IMR-90 (cell line): ENCODE data around the gene NOX1. TPM values are rescaled to one million over a fixed set of nuclear protein-coding genes. Genes with fewer than 3 reads are reported as not detected.

Experiments used
- ATAC-seq: fragments of 200-7000 bp; cut with Tn5 transposase; 2 replicates; pipeline ENCODE4 v1.9.1; 2020; ENCODE audit warnings: low read depth, mild to moderate bottlenecking, moderate library complexity
- BruUV-seq: library from RNA; stranded (reverse); fragments of 400-500 nt; replicated peaks from 2 replicates; lab custom pipeline; 2021; lab: Mats Ljungman, UMichigan
- CTCF ChIA-PET: fragments of 300-600 bp; formaldehyde crosslinking; extraction: SDS; loops from one replicate; lab custom pipeline; 2021; ENCODE audit warnings: antibody characterized with exemption; lab: Yijun Ruan, JAX
- POLR2A ChIA-PET: fragments of 300-600 bp; sonication (Branson Sonifier 250); formaldehyde crosslinking; loops from one replicate; lab custom pipeline; 2022; ENCODE audit warnings: antibody characterized with exemption; ENCODE audit not compliant: unreplicated experiment; lab: Charles Lee
- DNase-seq: peaks from one replicate; pipeline ENCODE4 v3.0.0; 2013
- H2AFZ ChIP-seq: replicated peaks from 2 replicates; pipeline ENCODE3; 2013; ENCODE audit warnings: low read length, mild to moderate bottlenecking; ENCODE audit not compliant: poor library complexity
- H2AK5ac ChIP-seq: 2 replicates; pipeline ENCODE4 v1.6.1; 2013; ENCODE audit warnings: low read depth, low read length, inconsistent platforms
- H2AK9ac ChIP-seq: replicated peaks from 2 replicates; pipeline ENCODE3; 2013; ENCODE audit warnings: mild to moderate bottlenecking, low read depth, low read length, moderate library complexity; ENCODE audit not compliant: poor library complexity
- H2BK120ac ChIP-seq: 2 replicates; pipeline ENCODE4 v1.6.1; 2013; ENCODE audit warnings: low read depth, low read length, inconsistent platforms
- H2BK15ac ChIP-seq: 3 replicates; pipeline ENCODE4 v1.6.1; 2013; ENCODE audit warnings: low read depth, low read length, inconsistent platforms
- H2BK20ac ChIP-seq: 2 replicates; pipeline ENCODE4 v1.6.1; 2013; ENCODE audit warnings: low read depth, mild to moderate bottlenecking, inconsistent platforms, low read length, moderate library complexity
- H2BK5ac ChIP-seq: 2 replicates; pipeline ENCODE4 v1.6.1; 2013; ENCODE audit warnings: mild to moderate bottlenecking, low read depth, low read length, inconsistent platforms; ENCODE audit not compliant: poor library complexity, severe bottlenecking
- H3K14ac ChIP-seq: replicated peaks from 2 replicates; pipeline ENCODE4 v1.6.1; 2013; ENCODE audit warnings: low read depth, low read length, inconsistent platforms
- H3K18ac ChIP-seq: 2 replicates; pipeline ENCODE4 v1.6.1; 2013; ENCODE audit warnings: low read depth, low read length, control low read depth
- H3K23ac ChIP-seq: 2 replicates; pipeline ENCODE4 v1.6.1; 2013; ENCODE audit warnings: low read depth, low read length, inconsistent platforms
- H3K27ac ChIP-seq: 2 replicates; pipeline ENCODE4 v1.5.1; 2013; ENCODE audit warnings: mild to moderate bottlenecking, control low read depth, low read length; ENCODE audit not compliant: insufficient read depth
- H3K27me3 ChIP-seq: 2 replicates; pipeline ENCODE4 v1.6.1; 2013; ENCODE audit warnings: low read length; ENCODE audit not compliant: control insufficient read depth, insufficient read depth
- H3K36me3 ChIP-seq: 2 replicates; pipeline ENCODE4 v1.6.1; 2013; ENCODE audit warnings: low read length, mixed read lengths; ENCODE audit not compliant: control insufficient read depth, insufficient read depth
- H3K4ac ChIP-seq: 2 replicates; pipeline ENCODE4 v1.6.1; 2013; ENCODE audit warnings: low read depth, low read length, inconsistent platforms
- H3K4me1 ChIP-seq: 2 replicates; pipeline ENCODE4 v1.6.1; 2013; ENCODE audit warnings: low read length, mixed read lengths; ENCODE audit not compliant: control insufficient read depth, insufficient read depth
- H3K4me2 ChIP-seq: 2 replicates; pipeline ENCODE4 v1.6.1; 2013; ENCODE audit warnings: low read depth, mild to moderate bottlenecking, control low read depth, low read length, moderate library complexity
- H3K4me3 ChIP-seq: 2 replicates; pipeline ENCODE4 v1.5.1; 2013; ENCODE audit warnings: low read depth, mild to moderate bottlenecking, control low read depth, low read length, moderate library complexity; ENCODE audit not compliant: insufficient read depth
- H3K56ac ChIP-seq: 2 replicates; pipeline ENCODE4 v1.6.1; 2013; ENCODE audit warnings: low read length, inconsistent platforms; ENCODE audit not compliant: insufficient read depth; ENCODE audit errors: extremely low read depth
- H3K79me1 ChIP-seq, 2 experiments: 2 replicates each; pipeline ENCODE4 v1.6.1; 2013; ENCODE audit warnings: low read length in 2 of 2, inconsistent platforms in 1 of 2, low read depth in 1 of 2
- H3K9ac ChIP-seq: 2 replicates; pipeline ENCODE4 v1.6.1; 2013; ENCODE audit warnings: low read depth, low read length, control low read depth
- H3K9me1 ChIP-seq: 2 replicates; pipeline ENCODE4 v1.6.1; 2013; ENCODE audit warnings: low read length, inconsistent platforms; ENCODE audit not compliant: insufficient read depth
- H3K9me3 ChIP-seq: 2 replicates; pipeline ENCODE4 v1.6.1; 2013; ENCODE audit warnings: low read length; ENCODE audit not compliant: control insufficient read depth, insufficient read depth
- H4K20me1 ChIP-seq: 2 replicates; pipeline ENCODE4 v1.6.1; 2013; ENCODE audit warnings: low read length, inconsistent platforms; ENCODE audit not compliant: insufficient read depth
- H4K5ac ChIP-seq: 2 replicates; pipeline ENCODE4 v1.6.1; 2013; ENCODE audit warnings: mild to moderate bottlenecking, low read depth, low read length, control low read depth
- H4K8ac ChIP-seq, 2 experiments: 2 replicates each; pipeline ENCODE4 v1.6.1; 2013; ENCODE audit warnings: low read depth in 2 of 2, low read length in 2 of 2, control low read depth in 1 of 2, inconsistent platforms in 1 of 2
- H4K91ac ChIP-seq: 2 replicates; pipeline ENCODE4 v1.6.1; 2013; ENCODE audit warnings: low read depth, low read length, inconsistent platforms; ENCODE audit not compliant: insufficient read depth
- BHLHE40 ChIP-seq: fragments of 150-350 bp; IDR thresholded peaks from 2 replicates; pipeline ENCODE4 v1.6.1; 2016; ENCODE audit warnings: mild to moderate bottlenecking, low read depth, low read length
- CEBPB ChIP-seq: IDR thresholded peaks from 2 replicates; pipeline ENCODE4 v1.6.1; 2012; ENCODE audit warnings: low read depth, low read length, improper control_type of control experiment
- CHD1 ChIP-seq: IDR thresholded peaks from 2 replicates; pipeline ENCODE4 v1.6.1; 2012; ENCODE audit warnings: low read depth, low read length, improper control_type of control experiment
- FOS ChIP-seq: fragments of 150-350 bp; IDR thresholded peaks from 2 replicates; pipeline ENCODE4 v1.6.1; 2016; ENCODE audit warnings: low read depth, low read length
- MAFK ChIP-seq: IDR thresholded peaks from 2 replicates; pipeline ENCODE4 v1.6.1; 2012; ENCODE audit warnings: low read depth, low read length, improper control_type of control experiment
- MAZ ChIP-seq: IDR thresholded peaks from 2 replicates; pipeline ENCODE4 v1.6.1; 2012; ENCODE audit warnings: low read depth, mild to moderate bottlenecking, low read length, improper control_type of control experiment, moderate library complexity, borderline replicate concordance
- MXI1 ChIP-seq: IDR thresholded peaks from 2 replicates; pipeline ENCODE4 v1.6.1; 2012; ENCODE audit warnings: low read depth, mild to moderate bottlenecking, low read length, moderate library complexity, borderline replicate concordance
- NFE2L2 ChIP-seq: fragments of 150-350 bp; IDR thresholded peaks from 2 replicates; pipeline ENCODE4 v1.6.1; 2016; ENCODE audit warnings: low read depth, mild to moderate bottlenecking, low read length
- POLR2A ChIP-seq: IDR thresholded peaks from 2 replicates; pipeline ENCODE4 v1.6.1; 2012; ENCODE audit warnings: mild to moderate bottlenecking, low read depth, low read length
- RAD21 ChIP-seq: IDR thresholded peaks from 2 replicates; pipeline ENCODE4 v1.6.1; 2012; ENCODE audit warnings: low read length, improper control_type of control experiment
- RCOR1 ChIP-seq: IDR thresholded peaks from 2 replicates; pipeline ENCODE4 v1.6.1; 2012; ENCODE audit warnings: mild to moderate bottlenecking, low read length, improper control_type of control experiment; ENCODE audit not compliant: insufficient replicate concordance
- RFX5 ChIP-seq: IDR thresholded peaks from 2 replicates; pipeline ENCODE4 v1.8.0; 2012; ENCODE audit warnings: low read depth, mild to moderate bottlenecking, low read length, moderate library complexity
- SMC3 ChIP-seq: fragments of 150-350 bp; IDR thresholded peaks from 2 replicates; pipeline ENCODE4 v1.6.1; 2016; ENCODE audit warnings: low read depth, mild to moderate bottlenecking, antibody characterized with exemption, low read length, moderate library complexity
- WGBS, 2 experiments: methylation state at CpG; one replicate each; pipeline versions ENCODE4 v1.1.5 to v1.1.7; 2013; ENCODE audit warnings: missing lambda C conversion rate in 2 of 2; ENCODE audit not compliant: insufficient read length in 1 of 2; ENCODE audit errors: extremely low coverage in 2 of 2; 5-methylcytosine and 5-hydroxymethylcytosine counted together
- dilution Hi-C: fragments of 300-500 bp; cut with HindIII; formaldehyde crosslinking; loops from one replicate; pipeline ENCODE4 v1.14.3; 2018; ENCODE audit warnings: low sequenced_read_pairs; ENCODE audit not compliant: unreplicated experiment
- in situ Hi-C: fragments of 300-500 bp; cut with MboI; formaldehyde crosslinking; loops from 3 replicates; pipeline ENCODE4 v1.14.3; 2019; ENCODE audit warnings: low sequenced_read_pairs, inconsistent platforms, mixed read lengths
- intact Hi-C: fragments of 100-400 bp; cut with micrococcal nuclease; formaldehyde crosslinking; loops from 2 replicates; pipeline ENCODE4 v1.10.0; 2022
- polyA plus RNA-seq, 3 experiments: library from polyadenylated mRNA; depleted of rRNA; stranded (reverse); fragments of >200 nt; gene quantifications; 2 replicates each; pipeline ENCODE4 v1.2.3, GENCODE V29; 2012; ENCODE audit warnings: low replicate concordance in 1 of 3
- total RNA-seq: library from RNA; depleted of rRNA; stranded (reverse); fragments of >200 nt; gene quantifications from 2 replicates; pipeline ENCODE4 v1.2.3, GENCODE V29; 2012
- TF ChIP-seq, protein P1 (sequence below): fragments of 150-350 bp; IDR thresholded peaks from 2 replicates; pipeline ENCODE4 v1.6.1; 2017; ENCODE audit warnings: mild to moderate bottlenecking, antibody characterized with exemption, low read length, low read depth
- TF ChIP-seq, protein P2 (sequence below): conservative IDR thresholded peaks from 2 replicates; pipeline ENCODE4 v1.5.1; 2012; ENCODE audit warnings: mild to moderate bottlenecking, low read depth, low read length, improper control_type of control experiment
- TF ChIP-seq, protein P3 (sequence below): fragments of 150-350 bp; IDR thresholded peaks from 2 replicates; pipeline ENCODE4 v1.6.1; 2016; ENCODE audit warnings: low read depth, mild to moderate bottlenecking, low read length, moderate library complexity, borderline replicate concordance

Gene NOX1
- total and polyA plus RNA-seq, 2 of the 4 experiments (the other 2 are of a cell fraction): not detected

GRCh38 chrX:100804780-100805179, 69.4 kb downstream of the NOX1 start:
- dilution Hi-C loops (no loop called here), intact Hi-C loops (no loop called here), in situ Hi-C loops (no loop called here)
- ChIA-PET CTCF (no interaction called here), POLR2A (no interaction called here)
- TF ChIP-seq FOS: no peak
- TF ChIP-seq MXI1: no peak
- no peak for TF ChIP-seq SMC3
- TF ChIP-seq MAFK: no peak
- no peak for TF ChIP-seq POLR2A
- TF ChIP-seq BHLHE40: no peak
- TF ChIP-seq NFE2L2: no peak
- TF ChIP-seq RAD21: no peak
- no peak for TF ChIP-seq RCOR1
- no peak for TF ChIP-seq CHD1
- no peak for TF ChIP-seq MAZ
- no peak for TF ChIP-seq CEBPB
- TF ChIP-seq, protein P1, sequence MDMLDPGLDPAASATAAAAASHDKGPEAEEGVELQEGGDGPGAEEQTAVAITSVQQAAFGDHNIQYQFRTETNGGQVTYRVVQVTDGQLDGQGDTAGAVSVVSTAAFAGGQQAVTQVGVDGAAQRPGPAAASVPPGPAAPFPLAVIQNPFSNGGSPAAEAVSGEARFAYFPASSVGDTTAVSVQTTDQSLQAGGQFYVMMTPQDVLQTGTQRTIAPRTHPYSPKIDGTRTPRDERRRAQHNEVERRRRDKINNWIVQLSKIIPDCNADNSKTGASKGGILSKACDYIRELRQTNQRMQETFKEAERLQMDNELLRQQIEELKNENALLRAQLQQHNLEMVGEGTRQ: no peak
- no peak for TF ChIP-seq RFX5
- TF ChIP-seq, protein P2, sequence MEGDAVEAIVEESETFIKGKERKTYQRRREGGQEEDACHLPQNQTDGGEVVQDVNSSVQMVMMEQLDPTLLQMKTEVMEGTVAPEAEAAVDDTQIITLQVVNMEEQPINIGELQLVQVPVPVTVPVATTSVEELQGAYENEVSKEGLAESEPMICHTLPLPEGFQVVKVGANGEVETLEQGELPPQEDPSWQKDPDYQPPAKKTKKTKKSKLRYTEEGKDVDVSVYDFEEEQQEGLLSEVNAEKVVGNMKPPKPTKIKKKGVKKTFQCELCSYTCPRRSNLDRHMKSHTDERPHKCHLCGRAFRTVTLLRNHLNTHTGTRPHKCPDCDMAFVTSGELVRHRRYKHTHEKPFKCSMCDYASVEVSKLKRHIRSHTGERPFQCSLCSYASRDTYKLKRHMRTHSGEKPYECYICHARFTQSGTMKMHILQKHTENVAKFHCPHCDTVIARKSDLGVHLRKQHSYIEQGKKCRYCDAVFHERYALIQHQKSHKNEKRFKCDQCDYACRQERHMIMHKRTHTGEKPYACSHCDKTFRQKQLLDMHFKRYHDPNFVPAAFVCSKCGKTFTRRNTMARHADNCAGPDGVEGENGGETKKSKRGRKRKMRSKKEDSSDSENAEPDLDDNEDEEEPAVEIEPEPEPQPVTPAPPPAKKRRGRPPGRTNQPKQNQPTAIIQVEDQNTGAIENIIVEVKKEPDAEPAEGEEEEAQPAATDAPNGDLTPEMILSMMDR: no peak
- TF ChIP-seq, protein P3, sequence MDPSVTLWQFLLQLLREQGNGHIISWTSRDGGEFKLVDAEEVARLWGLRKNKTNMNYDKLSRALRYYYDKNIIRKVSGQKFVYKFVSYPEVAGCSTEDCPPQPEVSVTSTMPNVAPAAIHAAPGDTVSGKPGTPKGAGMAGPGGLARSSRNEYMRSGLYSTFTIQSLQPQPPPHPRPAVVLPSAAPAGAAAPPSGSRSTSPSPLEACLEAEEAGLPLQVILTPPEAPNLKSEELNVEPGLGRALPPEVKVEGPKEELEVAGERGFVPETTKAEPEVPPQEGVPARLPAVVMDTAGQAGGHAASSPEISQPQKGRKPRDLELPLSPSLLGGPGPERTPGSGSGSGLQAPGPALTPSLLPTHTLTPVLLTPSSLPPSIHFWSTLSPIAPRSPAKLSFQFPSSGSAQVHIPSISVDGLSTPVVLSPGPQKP: no peak
- no peak overlapping the region for H4K8ac ChIP-seq
- H3K4me3 ChIP-seq: no peak overlapping the region
- no TSS peak for BruUV-seq
- H2AK9ac ChIP-seq: no peak overlapping the region
- H2AFZ ChIP-seq: no peak overlapping the region
- H3K9me1 ChIP-seq: no peaks in the 10 kb centered on the region
- no peak overlapping the region for H4K5ac ChIP-seq
- no peak overlapping the region for H2BK20ac ChIP-seq
- no peaks in the 10 kb centered on the region for H3K4me1 ChIP-seq
- peaks cover 7% of the 10 kb centered on the region for H3K27me3 ChIP-seq
- no peak overlapping the region for H3K27ac ChIP-seq
- no peak overlapping the region for H3K23ac ChIP-seq
- no peak overlapping the region for H3K9ac ChIP-seq
- H3K18ac ChIP-seq: no peak overlapping the region
- no peak overlapping the region for H2BK120ac ChIP-seq
- no peak overlapping the region for H4K91ac ChIP-seq
- no peaks in the 10 kb centered on the region for H4K20me1 ChIP-seq
- H2BK15ac ChIP-seq: no peak overlapping the region
- H3K56ac ChIP-seq: no peak overlapping the region
- DNase-seq: no peak
- H3K36me3 ChIP-seq: no peaks in the 10 kb centered on the region
- H2BK5ac ChIP-seq: no peak overlapping the region
- no peaks in the 10 kb centered on the region for H3K9me3 ChIP-seq
- H3K79me1 ChIP-seq: no peaks in the 10 kb centered on the region
- ATAC-seq: no peak
- no CpG with 5 or more reads among the region's 1 CpG for WGBS, 2 experiments
- H3K14ac ChIP-seq: no peak overlapping the region
- no peak overlapping the region for H3K4me2 ChIP-seq
- H2AK5ac ChIP-seq: no peak overlapping the region
- no peak overlapping the region for H3K4ac ChIP-seq
